Measurements from ENCODE around the gene THAP12. TPM values are rescaled to one million over a fixed set of nuclear protein-coding genes. Genes with fewer than 3 reads are reported as not detected.
A peak's percentile ranks its signal among the peaks of the same experiment; 100 is the strongest.
"Not testable (repeated sequence)": the region's sequence is repeated elsewhere in the genome, so short reads cannot be mapped to it uniquely, and the experiment has no call there.

Gene THAP12
- total RNA-seq, 1 donor from 2014 or later = 48.5 TPM

GRCh38 chr11:76327756-76328388 is 53.1 kb downstream of the THAP12 start:
- no peak for DNase-seq

- no peak for DNase-seq
These were observed 53.7 kb downstream of the THAP12 start for GRCh38 chr11:76327202-76327601.

- no peak for DNase-seq
These were observed 55.7 kb downstream of the THAP12 start for GRCh38 chr11:76325185-76325584.

GRCh38 chr11:76323804-76324203 is 57.1 kb downstream of the THAP12 start:
- DNase-seq = no peak

GRCh38 chr11:76323375-76323774 is 57.6 kb downstream of the THAP12 start:
- not testable (repeated sequence) for DNase-seq

- DNase-seq = no peak
These were observed 58.0 kb downstream of the THAP12 start for GRCh38 chr11:76322942-76323341.

- no peak for DNase-seq
These were observed 58.4 kb downstream of the THAP12 start for GRCh38 chr11:76322540-76322939.

GRCh38 chr11:76321820-76322524 is 59.0 kb downstream of the THAP12 start:
- DNase-seq = no peak

- no peak for DNase-seq
These were observed 59.6 kb downstream of the THAP12 start for GRCh38 chr11:76321340-76321739.

GRCh38 chr11:76320929-76321328 is 60.0 kb downstream of the THAP12 start:
- no peak for DNase-seq

GRCh38 chr11:76319798-76320197 is 61.1 kb downstream of the THAP12 start:
- DNase-seq = not testable (repeated sequence)

- peak; percentile 42 for DNase-seq
These were observed 62.1 kb downstream of the THAP12 start for GRCh38 chr11:76318744-76319384.

- no peak for DNase-seq
These were observed 63.6 kb downstream of the THAP12 start for GRCh38 chr11:76317296-76317695.

GRCh38 chr11:76316726-76317125 is 64.2 kb downstream of the THAP12 start:
- no peak for DNase-seq

- no peak for DNase-seq
These were observed 65.6 kb downstream of the THAP12 start for GRCh38 chr11:76315182-76315853.

GRCh38 chr11:76314741-76315090 is 66.2 kb downstream of the THAP12 start:
- DNase-seq = no peak

- DNase-seq = peak; percentile 49
These were observed 66.8 kb downstream of the THAP12 start for GRCh38 chr11:76313913-76314740.

GRCh38 chr11:76313271-76313670 is 67.7 kb downstream of the THAP12 start:
- no peak for DNase-seq

GRCh38 chr11:76310832-76311595 is 69.9 kb downstream of the THAP12 start:
- no peak for DNase-seq

GRCh38 chr11:76307978-76308747 is 72.8 kb downstream of the THAP12 start:
- DNase-seq = no peak

- DNase-seq = peak; percentile 62
These were observed 73.5 kb downstream of the THAP12 start for GRCh38 chr11:76307396-76307795.
